GM04503 (cell line): ENCODE data around the gene ELAVL4.

Experiments
- DNase-seq: peaks from one replicate; pipeline ENCODE4 v3.0.0-alpha.2; 2012; ENCODE audit warnings: low read depth

Gene ELAVL4

DNA sequence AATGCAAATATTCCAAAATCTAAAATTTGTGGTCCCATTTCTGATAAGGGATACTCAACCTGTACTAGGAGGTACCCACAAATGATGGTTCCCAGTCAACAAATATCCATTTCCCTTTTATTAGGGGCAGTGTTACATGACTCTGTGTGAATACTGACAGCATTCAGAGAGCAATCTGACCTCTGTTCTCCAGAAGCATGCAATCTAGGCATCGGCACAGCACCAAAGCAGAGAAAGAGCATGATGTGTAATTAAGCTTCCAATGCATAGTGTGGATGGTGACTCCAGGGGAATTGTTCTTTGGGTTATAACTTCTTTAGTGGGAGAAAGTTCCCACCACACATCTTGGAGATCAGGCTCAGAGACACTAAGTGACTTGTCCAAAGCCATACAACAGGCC lies 71.6 kb downstream of the ELAVL4 start:
- no peak for DNase-seq

DNA sequence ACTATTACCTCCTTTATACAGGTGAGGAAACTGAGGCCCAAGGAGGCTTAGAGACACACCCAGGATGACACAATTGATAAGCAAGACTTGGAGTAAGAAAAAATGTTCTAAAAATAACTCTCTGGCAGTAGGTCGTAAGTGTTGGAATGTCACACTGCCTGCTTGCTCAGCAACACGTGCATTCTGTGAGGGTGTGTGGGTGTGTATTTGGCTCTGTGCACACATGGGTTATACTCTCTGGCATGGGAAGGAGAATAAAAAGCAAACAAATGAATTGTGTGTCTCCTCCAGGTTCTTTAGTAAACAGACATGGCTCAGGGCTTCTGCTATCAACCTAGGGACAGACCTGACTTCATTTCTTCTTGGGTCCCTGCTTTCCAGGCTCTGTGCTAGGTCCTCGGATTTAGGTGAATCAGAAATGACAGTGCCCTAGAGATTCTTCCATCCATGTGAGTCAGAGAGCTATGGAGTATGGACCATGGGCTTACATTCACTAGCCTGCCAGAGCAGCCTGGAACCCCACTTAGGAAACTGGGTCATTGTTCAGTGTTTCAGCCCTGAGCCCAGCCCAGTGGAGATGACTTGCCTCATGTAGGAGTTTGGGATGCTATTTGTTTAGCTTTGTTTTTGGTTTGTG lies 72.4 kb downstream of the ELAVL4 start:
- DNase-seq = no peak

DNA sequence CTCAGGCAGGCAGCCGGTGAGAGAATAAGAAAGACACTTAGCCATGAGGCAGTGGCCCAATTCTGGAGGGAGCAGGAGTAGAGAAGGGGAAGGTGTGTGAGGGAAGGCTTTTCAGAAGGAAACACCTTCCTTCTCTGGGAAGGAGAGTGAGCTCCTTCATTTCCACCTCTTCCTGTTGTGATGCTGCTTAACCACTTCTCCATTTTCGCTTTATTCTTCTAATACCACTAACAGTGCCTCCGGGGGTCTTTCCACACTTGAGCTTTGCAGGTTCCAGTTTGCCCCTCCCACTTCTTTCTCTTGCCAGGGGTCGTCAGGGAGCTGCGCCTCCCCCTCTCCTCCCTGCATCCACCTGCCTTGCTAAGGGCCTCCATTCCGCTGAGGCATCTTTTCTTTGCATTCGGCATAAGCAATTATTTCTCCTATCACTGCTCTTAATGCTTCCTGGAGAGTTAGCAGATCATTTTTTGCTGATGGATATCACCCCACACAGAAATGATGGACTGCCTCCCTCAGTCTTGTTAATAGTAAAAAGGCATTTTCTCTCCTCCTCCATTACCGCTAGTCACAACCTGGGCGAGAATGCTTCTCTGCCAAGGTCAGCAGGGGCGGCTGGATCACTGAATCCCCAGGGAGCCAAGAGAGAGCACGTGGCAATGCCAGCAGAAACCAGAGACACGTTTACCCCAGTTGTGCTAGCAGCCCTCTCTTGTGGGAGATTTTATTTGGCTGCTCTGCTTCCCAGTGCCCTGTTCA lies 74.8 kb downstream of the ELAVL4 start:
- DNase-seq = no peak

DNA sequence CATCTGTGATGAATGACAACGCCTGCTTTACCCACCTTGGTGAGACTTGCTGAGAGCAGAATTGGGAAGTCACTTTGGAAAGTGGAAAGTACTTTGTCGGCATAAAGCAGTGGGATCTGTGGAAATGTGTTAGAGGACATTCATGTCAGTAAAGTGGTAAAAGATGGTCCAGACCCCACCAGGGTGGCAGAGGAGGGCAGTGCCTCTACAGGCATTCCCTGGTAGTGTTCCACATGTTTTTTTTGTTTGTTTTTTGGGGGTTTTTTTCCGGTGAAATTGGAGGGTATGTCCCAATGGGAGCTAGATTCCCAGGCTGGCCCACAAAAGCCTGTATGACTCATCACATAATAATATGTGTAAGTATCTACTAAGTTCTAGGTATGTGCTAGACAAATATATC lies 80.6 kb downstream of the ELAVL4 start:
- no peak for DNase-seq

DNA sequence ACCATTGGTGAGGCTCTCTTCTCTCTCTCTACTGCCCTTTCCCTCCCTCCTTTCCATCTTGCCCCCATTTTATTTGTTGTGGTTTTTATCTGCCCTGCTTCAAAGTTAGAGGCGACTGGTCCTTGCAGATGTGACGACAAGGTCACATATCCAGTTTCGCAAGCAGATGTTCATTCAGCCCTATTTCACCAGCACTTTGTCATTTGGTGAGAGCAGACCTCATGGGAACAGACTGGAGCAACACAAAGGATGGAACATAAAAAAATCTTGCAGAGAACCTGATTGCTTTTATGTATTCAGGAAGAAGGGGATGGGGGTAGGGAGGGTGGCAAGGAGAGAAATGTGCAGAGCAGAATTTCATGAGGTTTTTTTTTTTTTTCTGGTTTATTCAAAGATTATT lies 84.3 kb downstream of the ELAVL4 start:
- no peak for DNase-seq

DNA sequence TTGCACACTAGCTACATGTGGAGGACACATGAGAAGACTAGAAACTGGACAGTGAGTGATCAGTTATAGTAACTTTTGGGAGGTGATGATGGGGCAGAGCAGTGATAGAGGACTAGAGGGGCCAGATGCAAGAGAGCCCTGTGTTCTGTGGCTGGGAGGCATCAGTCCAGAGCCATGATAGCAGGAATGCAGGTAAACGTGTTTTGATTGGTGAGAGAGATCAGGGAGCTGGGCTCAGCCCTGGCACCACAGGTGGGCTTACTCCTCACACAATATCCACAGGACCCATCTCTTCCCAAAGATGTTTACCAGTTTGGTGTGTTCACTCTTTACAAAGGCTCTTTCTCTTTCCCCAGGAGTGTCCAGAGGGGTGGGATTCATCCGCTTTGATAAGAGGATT lies 86.5 kb downstream of the ELAVL4 start:
- DNase-seq = no peak

DNA sequence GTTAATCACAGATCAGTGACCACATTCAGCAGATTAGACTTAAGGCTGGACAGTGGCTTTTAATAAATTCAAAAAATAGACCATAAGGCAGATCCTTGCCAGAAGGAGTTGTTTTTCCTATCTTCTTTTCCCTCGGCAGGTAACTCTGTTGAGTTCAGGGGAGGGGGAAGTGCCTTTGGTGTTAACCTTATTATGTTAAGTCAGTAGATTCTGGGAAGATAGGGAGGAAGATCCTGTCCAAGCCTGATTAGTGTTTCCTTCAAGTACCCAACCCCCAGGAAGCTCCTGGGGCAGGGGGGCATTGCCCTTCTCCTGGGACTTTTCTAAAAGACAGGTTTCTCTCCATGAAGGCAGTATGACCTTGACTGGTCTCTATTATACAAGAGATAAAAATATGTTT lies 87.4 kb downstream of the ELAVL4 start:
- no peak for DNase-seq

DNA sequence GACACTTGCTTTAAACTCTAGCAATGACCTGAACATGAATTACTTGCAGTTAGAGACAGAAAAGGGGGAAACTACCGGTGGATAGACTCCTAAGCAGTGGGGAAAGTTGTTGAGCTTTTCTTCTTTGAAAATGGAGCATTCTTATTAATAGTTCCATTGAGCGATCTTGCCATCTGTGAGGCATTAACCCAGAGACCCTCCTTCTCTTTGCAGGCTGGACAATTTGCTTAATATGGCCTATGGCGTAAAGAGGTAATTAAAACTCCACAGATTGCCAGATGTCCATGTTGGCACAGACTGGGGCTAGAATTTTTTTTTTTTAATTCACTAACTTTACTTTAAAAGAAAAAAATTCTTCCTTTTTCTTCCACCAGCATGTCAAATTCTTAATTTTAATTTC lies 88.5 kb downstream of the ELAVL4 start:
- DNase-seq = no peak

DNA sequence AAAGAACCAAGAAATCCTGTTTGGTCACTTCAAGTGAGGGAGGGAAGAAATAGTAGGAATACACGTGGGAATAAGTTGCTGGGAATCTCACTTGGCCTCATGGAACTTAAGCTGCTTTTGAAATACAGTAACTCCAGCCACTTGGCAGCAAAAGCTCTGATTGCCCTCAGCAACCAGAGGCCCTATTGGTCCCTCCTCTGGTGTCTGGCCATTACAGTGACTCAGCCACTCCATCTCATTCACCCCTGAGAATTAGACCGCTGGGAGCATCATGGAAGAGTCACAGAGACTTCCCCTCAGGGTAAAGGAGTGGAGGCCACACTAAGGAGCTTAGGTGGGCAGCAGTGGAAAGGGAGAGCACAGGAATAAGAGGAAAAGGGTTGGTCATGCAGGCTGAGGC lies 99.6 kb downstream of the ELAVL4 start:
- no peak for DNase-seq

DNA sequence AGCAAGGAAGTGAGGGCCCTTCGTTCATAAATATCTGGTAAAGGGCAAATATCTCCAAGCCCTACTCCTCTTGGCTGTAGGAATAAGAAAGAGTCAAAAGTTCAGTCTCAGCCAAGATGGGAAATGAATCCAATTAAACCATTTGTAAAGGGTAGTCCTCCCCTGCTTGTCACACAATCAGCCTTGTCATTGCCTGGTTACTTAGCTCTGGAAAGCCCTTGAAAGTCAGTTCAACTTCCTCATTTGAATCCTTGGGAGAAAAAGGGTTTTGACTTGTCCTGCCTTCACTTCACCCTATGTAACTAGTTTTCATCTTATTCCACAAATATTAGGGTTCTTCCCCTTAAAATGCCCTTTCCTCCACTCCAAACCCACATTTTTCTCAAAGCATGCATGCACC lies 100.0 kb downstream of the ELAVL4 start:
- no peak for DNase-seq

DNA sequence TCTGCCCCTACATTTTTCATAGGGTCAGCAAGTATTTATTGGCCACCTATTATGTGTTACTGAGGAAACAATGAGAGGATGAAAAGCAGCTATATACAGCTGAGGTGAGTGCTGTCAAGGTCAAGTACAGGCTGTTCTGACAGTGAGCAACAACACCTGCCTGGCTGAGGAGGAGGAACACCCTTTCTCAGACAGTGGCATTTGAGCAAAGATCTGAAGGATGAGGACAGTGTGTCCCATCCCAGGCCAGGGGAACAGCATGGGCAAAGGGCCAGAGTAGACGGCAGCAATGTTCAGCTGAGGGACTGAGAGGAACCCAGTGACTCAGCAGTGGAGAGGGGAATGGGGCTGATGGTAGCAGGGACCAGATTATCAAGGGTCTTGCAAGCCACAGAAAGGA lies 101.0 kb downstream of the ELAVL4 start:
- DNase-seq = no peak

DNA sequence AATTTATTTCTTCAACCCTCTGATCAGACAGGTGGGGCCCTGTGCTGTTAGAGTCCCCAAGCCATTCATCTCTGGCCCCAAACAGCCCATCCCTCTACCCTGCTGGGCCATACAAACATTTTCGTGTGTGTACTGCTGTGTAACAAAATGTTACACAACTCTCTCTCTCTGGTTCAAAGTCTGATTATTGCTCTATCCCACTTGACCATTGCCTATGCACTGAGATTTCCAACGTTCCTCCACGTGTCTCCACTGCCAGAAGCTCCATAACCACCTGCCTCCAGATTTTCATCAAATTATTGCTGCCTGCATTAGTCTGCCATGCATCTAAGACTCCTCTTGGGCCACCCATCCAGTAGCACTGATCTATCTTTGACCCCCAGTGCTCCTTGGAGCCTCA lies 104.8 kb downstream of the ELAVL4 start:
- no peak for DNase-seq

DNA sequence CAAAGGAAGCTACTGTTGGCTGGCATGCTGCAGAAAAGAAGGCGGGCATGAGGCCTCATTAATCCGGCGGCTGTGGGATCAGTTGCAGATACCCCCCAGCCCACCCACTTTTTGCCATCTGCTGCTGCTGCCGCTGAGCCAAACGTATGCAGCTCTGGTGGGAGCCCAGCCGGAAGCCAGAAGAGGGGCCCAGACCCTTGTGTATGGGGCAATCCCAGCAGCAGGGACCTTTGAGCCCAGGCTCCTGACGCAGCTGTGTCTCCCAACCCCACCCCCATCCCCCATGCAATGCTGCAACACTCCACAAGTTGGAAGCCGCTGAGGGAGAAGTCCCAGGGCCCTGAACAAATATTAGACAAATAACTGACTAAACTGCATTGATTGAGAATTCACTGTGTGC lies 106.0 kb downstream of the ELAVL4 start:
- no peak for DNase-seq

DNA sequence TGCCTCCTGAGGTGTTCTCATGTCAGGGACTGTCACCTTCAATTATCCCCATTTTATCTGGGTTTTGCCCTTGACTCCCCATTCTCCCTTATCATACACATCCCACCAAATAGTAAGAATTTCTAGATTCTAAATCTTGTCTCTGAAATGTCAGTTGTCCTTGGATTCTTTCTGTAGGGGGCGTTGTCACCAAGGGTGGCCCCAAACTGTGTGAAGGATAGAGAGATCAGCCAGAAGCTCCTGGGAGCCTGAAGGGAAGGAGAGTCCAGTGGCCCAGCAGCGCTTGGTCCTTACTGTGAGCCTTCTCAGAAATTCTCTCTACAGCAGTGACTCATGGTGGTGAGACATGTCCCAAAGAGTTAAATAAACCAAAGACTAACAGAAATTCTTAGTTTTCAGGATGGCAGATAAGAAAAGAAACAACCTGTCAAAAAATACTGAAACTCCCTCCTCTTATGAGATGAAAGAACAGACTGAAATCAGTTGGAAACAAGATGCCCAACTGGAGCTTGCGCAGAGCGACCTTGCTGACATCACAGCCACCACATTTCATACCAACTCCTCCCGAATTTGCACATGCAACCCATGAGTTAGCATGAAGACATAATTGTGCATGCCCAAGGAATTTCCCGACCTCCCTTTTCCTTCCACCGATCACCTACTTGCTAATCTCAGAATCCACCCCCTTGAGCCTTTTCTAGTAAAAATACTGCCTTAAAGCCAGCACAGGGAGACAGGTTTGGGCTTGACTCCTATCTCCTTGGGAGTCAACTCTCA lies 109.8 kb downstream of the ELAVL4 start:
- DNase-seq = no peak

DNA sequence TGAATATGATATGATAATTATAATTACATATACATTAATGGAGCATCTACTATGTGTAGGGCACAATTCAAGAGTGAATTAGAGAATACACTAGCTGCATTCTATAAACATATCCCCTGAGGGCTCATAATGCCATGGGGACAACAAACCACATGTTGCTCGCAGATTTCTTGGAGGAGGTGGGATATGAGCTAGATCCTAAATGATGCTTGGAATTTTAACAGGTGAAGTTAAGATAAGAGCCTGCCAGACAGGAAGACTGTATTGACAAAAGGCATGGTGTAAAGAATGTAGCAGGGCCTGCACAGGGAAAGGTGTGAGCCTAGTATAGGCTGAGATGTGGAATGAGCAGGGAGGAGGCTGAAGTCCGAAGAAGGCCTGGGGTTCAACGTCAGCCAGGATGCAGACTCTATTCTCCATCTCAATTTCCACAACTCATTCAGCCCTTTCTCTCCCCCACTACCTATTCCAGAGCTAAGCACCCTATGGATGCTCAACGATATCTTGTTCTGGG lies 120.2 kb downstream of the ELAVL4 start:
- no peak for DNase-seq

DNA sequence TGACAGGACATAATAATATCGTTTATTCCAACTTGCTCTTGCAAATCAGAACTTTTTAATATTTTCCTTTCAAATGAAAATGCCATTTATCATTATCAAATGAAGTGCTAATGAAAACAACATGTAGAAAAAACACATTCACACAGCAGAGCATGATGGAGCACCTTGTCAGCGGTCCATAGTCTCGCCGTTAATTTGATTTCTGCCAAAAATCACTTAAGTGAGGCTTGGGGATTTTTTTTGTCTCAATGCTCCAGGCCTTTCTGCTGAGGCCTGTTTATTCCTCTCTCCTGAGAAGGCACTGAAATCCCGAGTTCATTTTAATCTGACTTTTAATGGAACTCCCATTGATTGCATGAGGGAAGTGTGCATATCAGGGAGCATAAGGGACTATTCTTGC lies 122.5 kb downstream of the ELAVL4 start:
- no peak for DNase-seq

DNA sequence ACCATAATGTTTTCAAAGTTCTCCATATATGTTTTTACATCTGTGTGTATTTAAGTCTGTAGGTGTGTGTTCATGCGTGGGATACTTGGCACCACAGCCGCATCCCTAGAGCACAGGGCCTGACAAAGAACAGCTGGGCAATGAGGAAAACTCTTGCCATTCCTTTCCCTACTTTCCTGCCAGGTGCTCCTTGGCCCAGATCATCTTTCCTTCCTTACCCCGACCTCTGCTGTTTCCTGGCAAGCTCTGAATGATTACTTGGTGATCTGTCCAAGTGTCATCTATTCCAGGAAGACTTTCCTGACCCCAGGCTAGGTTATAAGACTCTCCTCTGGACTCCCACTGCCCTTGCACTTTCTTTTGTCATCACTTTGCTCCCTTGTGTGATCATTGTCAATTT lies 123.6 kb downstream of the ELAVL4 start:
- DNase-seq = no peak

DNA sequence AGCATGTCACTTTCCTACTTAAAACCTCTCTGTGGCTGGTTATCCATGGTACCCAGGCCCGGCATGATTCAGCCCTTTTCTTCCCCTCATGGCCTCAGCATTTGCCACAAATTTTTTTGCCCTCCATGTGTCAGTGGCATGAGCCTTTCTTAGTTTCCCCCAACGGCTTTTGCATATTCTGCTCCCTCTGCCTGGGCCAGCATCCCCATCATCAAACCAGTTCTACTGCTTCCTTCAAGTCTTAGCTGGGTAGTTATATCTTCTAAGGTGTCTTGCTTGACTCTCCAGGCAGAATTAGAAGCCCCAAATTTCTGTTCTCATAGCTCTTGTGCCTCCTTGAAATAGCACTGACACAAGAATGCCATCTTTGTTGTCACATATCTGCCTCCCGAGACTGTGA lies 127.9 kb downstream of the ELAVL4 start:
- no peak for DNase-seq

DNA sequence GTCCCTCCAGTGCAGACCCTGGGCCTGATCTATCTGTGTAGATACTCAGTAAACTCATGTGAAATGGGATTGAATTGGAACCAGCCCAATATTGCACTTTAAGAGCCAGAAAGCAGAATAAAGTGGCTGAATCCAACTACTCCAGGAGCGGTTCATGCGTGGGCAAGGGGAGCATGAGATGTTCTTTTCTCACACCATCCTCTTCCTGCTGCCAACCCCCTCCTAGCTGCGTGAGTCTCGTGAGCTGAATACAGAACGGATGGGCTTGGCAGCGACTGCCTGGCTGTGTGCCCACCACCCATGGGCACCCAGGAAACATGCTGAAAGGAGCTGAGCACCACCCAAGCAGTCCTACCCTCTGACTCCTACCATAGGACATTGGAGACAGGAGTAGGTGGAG lies 128.3 kb downstream of the ELAVL4 start:
- no peak for DNase-seq

DNA sequence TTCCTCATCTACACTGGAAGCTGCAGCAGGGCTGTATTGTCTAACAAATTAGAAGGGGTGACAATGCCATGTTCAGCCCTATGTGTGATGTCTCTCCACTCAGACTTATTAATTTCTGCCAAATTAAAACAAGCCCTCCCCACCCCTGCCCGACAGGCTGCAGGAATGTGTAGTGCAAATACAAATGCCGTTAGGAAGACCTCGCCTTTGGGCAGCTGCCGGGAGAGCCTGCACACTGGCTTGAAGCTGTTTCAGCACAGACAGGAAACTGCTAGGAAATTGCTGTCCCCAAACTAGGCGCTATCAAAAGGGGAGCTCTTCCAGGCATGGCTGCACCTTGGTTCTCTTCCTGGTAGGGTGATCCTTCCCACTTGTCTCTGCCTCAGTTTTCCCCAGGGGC lies 135.2 kb downstream of the ELAVL4 start:
- no peak for DNase-seq

DNA sequence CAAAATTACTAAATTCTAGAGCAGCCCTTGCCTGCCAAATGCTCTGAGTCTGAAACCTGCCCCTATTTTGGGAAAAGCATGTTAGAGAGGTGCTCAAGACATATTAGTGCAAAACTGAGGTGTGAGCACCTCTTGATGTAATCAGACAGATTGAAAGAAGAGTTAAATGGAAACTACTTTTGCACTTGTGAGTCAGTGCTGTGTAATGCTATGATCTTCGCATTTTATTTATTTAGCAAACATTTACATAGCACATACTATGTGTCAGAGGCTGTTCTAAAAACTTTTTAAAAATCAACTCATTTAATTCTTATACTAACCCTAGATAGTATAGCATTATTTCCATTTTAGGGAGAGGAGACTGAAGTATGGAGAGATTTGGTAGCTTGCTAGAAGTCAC lies 138.1 kb downstream of the ELAVL4 start:
- no peak for DNase-seq

DNA sequence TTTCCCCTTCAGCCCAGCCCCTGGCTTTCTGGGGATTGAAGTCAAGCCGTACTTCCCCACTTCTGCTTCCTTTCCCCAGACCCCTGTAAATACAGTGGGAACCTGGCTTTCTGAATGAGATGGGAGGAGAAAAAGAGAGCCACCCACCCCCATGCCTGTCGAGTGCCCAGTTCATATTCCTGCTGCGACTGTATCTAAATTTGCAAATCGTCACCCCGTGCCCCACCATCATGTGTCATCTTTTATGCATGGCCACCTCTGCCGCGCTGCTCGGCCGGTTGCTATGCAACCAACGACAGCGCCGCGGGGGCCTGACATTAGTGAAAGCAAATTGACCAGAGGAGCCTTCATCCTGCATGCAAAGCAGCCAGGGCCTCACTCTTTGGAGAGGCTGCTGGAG lies 143.0 kb downstream of the ELAVL4 start:
- DNase-seq = no peak

DNA sequence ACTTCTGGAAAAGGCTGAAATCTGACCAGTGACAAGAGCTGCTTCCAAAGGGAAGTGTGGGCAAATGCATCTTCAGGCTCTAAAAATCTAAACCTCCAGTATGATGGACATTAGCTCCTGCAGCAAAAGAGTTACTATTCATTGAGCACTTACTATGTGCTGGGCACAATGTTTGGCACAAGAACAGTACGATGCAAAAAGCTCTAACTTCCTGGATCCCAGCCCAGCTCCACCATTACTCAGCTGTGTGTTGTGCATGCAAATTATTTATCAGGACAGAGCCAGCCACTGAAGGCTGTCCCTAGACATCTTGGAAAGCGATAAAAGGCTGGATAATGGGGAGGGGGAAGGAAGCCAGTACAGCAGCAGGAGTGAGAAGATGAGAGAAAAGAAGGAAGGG lies 143.5 kb downstream of the ELAVL4 start:
- DNase-seq = no peak
